SKM-1 (cell line): Measurements from ENCODE around the gene CFAP100.

Source experiments
- DNase-seq: peaks from one replicate; lab custom pipeline; 2025; ENCODE audit not compliant: unreplicated experiment; lab: John Stamatoyannopoulos, UW

CFAP100 gene

GRCh38 chr3:126399351-126399735, 4.6 kb downstream of the CFAP100 start:
- DNase-seq, result peak; percentile 54

GRCh38 chr3:126399756-126400155, 5.0 kb downstream of the CFAP100 start:
- DNase-seq, result no peak

- DNase-seq, result no peak
Measured at GRCh38 chr3:126401611-126402160, 7.0 kb downstream of the CFAP100 start.

GRCh38 chr3:126402178-126402577, 7.5 kb downstream of the CFAP100 start:
- DNase-seq, result no peak

GRCh38 chr3:126402666-126403302, 8.1 kb downstream of the CFAP100 start:
- no peak for DNase-seq

GRCh38 chr3:126406389-126407296, 11.9 kb downstream of the CFAP100 start:
- DNase-seq, result no peak

GRCh38 chr3:126407412-126408044, 12.8 kb downstream of the CFAP100 start:
- DNase-seq, result no peak

- no peak for DNase-seq
Measured at GRCh38 chr3:126408099-126408498, 13.4 kb downstream of the CFAP100 start.

GRCh38 chr3:126412841-126413692, 18.4 kb downstream of the CFAP100 start:
- no peak for DNase-seq

GRCh38 chr3:126413693-126414080, 19.0 kb downstream of the CFAP100 start:
- DNase-seq, result no peak

- DNase-seq, result no peak
Measured at GRCh38 chr3:126414406-126414805, 19.7 kb downstream of the CFAP100 start.

GRCh38 chr3:126414961-126415660, 20.4 kb downstream of the CFAP100 start:
- no peak for DNase-seq

GRCh38 chr3:126415661-126416591, 21.2 kb downstream of the CFAP100 start:
- DNase-seq, result no peak

GRCh38 chr3:126416943-126417342, 22.2 kb downstream of the CFAP100 start:
- no peak for DNase-seq

GRCh38 chr3:126417515-126417914, 22.8 kb downstream of the CFAP100 start:
- no peak for DNase-seq

- no peak for DNase-seq
Measured at GRCh38 chr3:126417981-126418530, 23.3 kb downstream of the CFAP100 start.

GRCh38 chr3:126418661-126419131, 24.0 kb downstream of the CFAP100 start:
- DNase-seq, result no peak

GRCh38 chr3:126419151-126419703, 24.5 kb downstream of the CFAP100 start:
- no peak for DNase-seq
